H9 (cell line): ENCODE data around the gene NPC1L1. TPM values are rescaled to one million over a fixed set of nuclear protein-coding genes. Genes with fewer than 3 reads are reported as not detected.

Experiments
- DNase-seq: peaks from one replicate; pipeline ENCODE4 v3.0.0-alpha.2; 2017
- H2AFZ ChIP-seq: one replicate; pipeline ENCODE4 v1.6.1; 2013; ENCODE audit warnings: mild to moderate bottlenecking, low read length, control low read depth, moderate library complexity
- H2AK5ac ChIP-seq: 2 replicates; pipeline ENCODE4 v1.6.1; 2013; ENCODE audit warnings: low read length, control low read depth, mixed read lengths; ENCODE audit not compliant: insufficient read length
- H2BK120ac ChIP-seq: one replicate; pipeline ENCODE4 v1.6.1; 2013; ENCODE audit warnings: low read depth, mild to moderate bottlenecking, low read length, control low read depth, inconsistent platforms; ENCODE audit not compliant: poor library complexity, severe bottlenecking
- H2BK12ac ChIP-seq: 2 replicates; pipeline ENCODE4 v1.6.1; 2013; ENCODE audit warnings: low read length, control low read depth, mixed read lengths, low read depth; ENCODE audit not compliant: insufficient read length
- H2BK15ac ChIP-seq: 2 replicates; pipeline ENCODE4 v1.6.1; 2013; ENCODE audit warnings: low read depth, low read length, control low read depth
- H2BK20ac ChIP-seq: one replicate; pipeline ENCODE4 v1.6.1; 2013; ENCODE audit warnings: low read depth, mild to moderate bottlenecking, low read length, control low read depth, inconsistent platforms; ENCODE audit not compliant: poor library complexity, severe bottlenecking
- H2BK5ac ChIP-seq: 2 replicates; pipeline ENCODE4 v1.6.1; 2013; ENCODE audit warnings: low read length, control low read depth, mixed read lengths; ENCODE audit not compliant: insufficient read length
- H3K14ac ChIP-seq: 2 replicates; pipeline ENCODE4 v1.6.1; 2013; ENCODE audit warnings: low read length, control low read depth; ENCODE audit not compliant: insufficient read depth
- H3K18ac ChIP-seq: 2 replicates; pipeline ENCODE4 v1.6.1; 2013; ENCODE audit warnings: low read depth, mild to moderate bottlenecking, mixed read lengths, low read length, control low read depth; ENCODE audit not compliant: insufficient read length
- H3K23ac ChIP-seq: 2 replicates; pipeline ENCODE4 v1.6.1; 2013; ENCODE audit warnings: low read length, control low read depth, mixed read lengths, low read depth; ENCODE audit not compliant: insufficient read length
- H3K23me2 ChIP-seq: 2 replicates; pipeline ENCODE4 v1.6.1; 2013; ENCODE audit warnings: low read depth, mild to moderate bottlenecking, mixed read lengths, low read length, control low read depth; ENCODE audit not compliant: insufficient read length, poor library complexity, severe bottlenecking
- H3K27ac ChIP-seq: 2 replicates; pipeline ENCODE4 v1.5.1; 2013; ENCODE audit warnings: low read length, control low read depth, mixed read lengths, low read depth; ENCODE audit not compliant: insufficient read length
- H3K27me3 ChIP-seq: 2 replicates; pipeline ENCODE4 v1.6.1; 2013; ENCODE audit warnings: low read length, control low read depth, inconsistent platforms; ENCODE audit not compliant: insufficient read depth
- H3K4ac ChIP-seq: 2 replicates; pipeline ENCODE4 v1.6.1; 2013; ENCODE audit warnings: low read depth, mild to moderate bottlenecking, control low read depth, inconsistent platforms, low read length, moderate library complexity
- H3K4me1 ChIP-seq: 2 replicates; pipeline ENCODE4 v1.6.1; 2013; ENCODE audit warnings: low read length, control low read depth, inconsistent platforms; ENCODE audit not compliant: insufficient read depth
- H3K4me2 ChIP-seq: 2 replicates; pipeline ENCODE4 v1.6.1; 2013; ENCODE audit warnings: low read length, control low read depth, mixed read lengths; ENCODE audit not compliant: insufficient read length, insufficient read depth
- H3K56ac ChIP-seq: 2 replicates; pipeline ENCODE4 v1.6.1; 2013; ENCODE audit warnings: low read depth, mild to moderate bottlenecking, mixed read lengths, low read length, control low read depth; ENCODE audit not compliant: insufficient read length
- H3K79me1 ChIP-seq: 2 replicates; pipeline ENCODE4 v1.6.1; 2013; ENCODE audit warnings: low read depth, mild to moderate bottlenecking, moderate library complexity, low read length, control low read depth, inconsistent platforms; ENCODE audit not compliant: insufficient read depth, poor library complexity, severe bottlenecking
- H3K79me2 ChIP-seq: 2 replicates; pipeline ENCODE4 v1.6.1; 2013; ENCODE audit warnings: low read length, control low read depth, inconsistent platforms; ENCODE audit not compliant: insufficient read depth
- H3K9ac ChIP-seq: 2 replicates; pipeline ENCODE4 v1.6.1; 2013; ENCODE audit warnings: low read length, control low read depth, mixed read lengths; ENCODE audit not compliant: insufficient read length; ENCODE audit errors: extremely low read depth
- H3K9me3 ChIP-seq: one replicate; pipeline ENCODE4 v1.6.1; 2013; ENCODE audit warnings: low read depth, low read length, inconsistent platforms; ENCODE audit not compliant: control insufficient read depth
- H3T11ph ChIP-seq: one replicate; pipeline ENCODE4 v1.6.1; 2013; ENCODE audit warnings: mild to moderate bottlenecking, low read length, control low read depth, inconsistent platforms
- H4K20me1 ChIP-seq: one replicate; pipeline ENCODE4 v1.6.1; 2013; ENCODE audit not compliant: control insufficient read depth, insufficient read length, insufficient read depth
- H4K5ac ChIP-seq: 2 replicates; pipeline ENCODE4 v1.6.1; 2013; ENCODE audit warnings: low read depth, mild to moderate bottlenecking, mixed read lengths, low read length, control low read depth; ENCODE audit not compliant: insufficient read length
- H4K8ac ChIP-seq: replicated peaks from 2 replicates; pipeline ENCODE4 v1.6.1; 2013; ENCODE audit warnings: low read length, control low read depth, mixed read lengths, low read depth; ENCODE audit not compliant: insufficient read length
- H4K91ac ChIP-seq: 2 replicates; pipeline ENCODE4 v1.6.1; 2013; ENCODE audit warnings: low read depth, mild to moderate bottlenecking, moderate library complexity, mixed read lengths, low read length, control low read depth; ENCODE audit not compliant: insufficient read length
- H3K27ac Mint-ChIP-seq, 3 experiments: 2 replicates in 2 of 3; 3 replicates in 1 of 3; pipeline ENCODE4 v1.8.0; 2020 to 2021; ENCODE audit warnings: mixed read lengths in 3 of 3, mild to moderate bottlenecking in 1 of 3, moderate library complexity in 1 of 3
- H3K27me3 Mint-ChIP-seq: 2 replicates; pipeline ENCODE4 v1.8.0; 2021; ENCODE audit warnings: low read depth, mild to moderate bottlenecking, moderate library complexity, mixed read lengths
- H3K36me3 Mint-ChIP-seq, 3 experiments: 2 replicates in 2 of 3; 3 replicates in 1 of 3; pipeline ENCODE4 v1.8.0; 2020 to 2021; ENCODE audit warnings: low read depth in 3 of 3, mixed read lengths in 3 of 3; ENCODE audit not compliant: insufficient read depth in 1 of 3
- H3K4me1 Mint-ChIP-seq, 2 experiments: 2 replicates each; pipeline ENCODE4 v1.8.0; 2020; ENCODE audit warnings: mixed read lengths in 2 of 2
- H3K4me3 Mint-ChIP-seq, 2 experiments: 2 replicates in 1 of 2; 3 replicates in 1 of 2; pipeline ENCODE4 v1.8.0; 2020 to 2021; ENCODE audit warnings: mild to moderate bottlenecking in 2 of 2, mixed read lengths in 2 of 2, moderate library complexity in 1 of 2
- H3K9me3 Mint-ChIP-seq, 2 experiments: 2 replicates in 1 of 2; 3 replicates in 1 of 2; pipeline ENCODE4 v1.8.0; 2020; ENCODE audit warnings: mild to moderate bottlenecking in 2 of 2, mixed read lengths in 2 of 2, moderate library complexity in 1 of 2
- CTCF ChIP-seq: fragments of 200-600 bp; sonication (generic); conservative IDR thresholded peaks from 3 replicates; pipeline ENCODE4 v1.8.0; 2021; ENCODE audit warnings: antibody characterized with exemption, mild to moderate bottlenecking
- WGBS: extraction: QIAGEN DNeasy Blood & Tissue Kit; methylation state at CpG from one replicate; pipeline ENCODE4 v1.1.7; 2013; ENCODE audit warnings: missing lambda C conversion rate, low lambda C conversion rate, mixed read lengths; ENCODE audit not compliant: insufficient read length; ENCODE audit errors: extremely low coverage; 5-methylcytosine and 5-hydroxymethylcytosine counted together
- total RNA-seq: library from RNA; stranded (reverse); gene quantifications from 2 replicates; pipeline ENCODE4 v1.2.1, GENCODE V29; 2021

The NPC1L1 gene
- total RNA-seq, 1 experiment from 2014 or later: 0.11 TPM

- H4K5ac ChIP-seq: no peak overlapping the region
- no peak overlapping the region for H3K56ac ChIP-seq
- no peak overlapping the region for H3T11ph ChIP-seq
- DNase-seq: no peak
- peak overlapping the region in 2 of 3 experiments; percentile 49 to 61; a peak in 1 of 7 replicates for H3K27ac Mint-ChIP-seq
- no peaks in the 10 kb centered on the region; the same call in none of the 2 replicates for H3K27me3 Mint-ChIP-seq
- H3K27ac ChIP-seq: no peak overlapping the region
- peak overlapping the region; percentile 81 for H3K4me2 ChIP-seq
- no peak overlapping the region for H2AFZ ChIP-seq
- H4K91ac ChIP-seq: no peak overlapping the region
- H2BK20ac ChIP-seq: no peak overlapping the region
- H4K8ac ChIP-seq: no peak overlapping the region
- H3K4me3 Mint-ChIP-seq: peak overlapping the region; percentile 83 to 91
- peak overlapping the region; percentile 55 for H3K14ac ChIP-seq
- no peak overlapping the region for H3K18ac ChIP-seq
- H2BK5ac ChIP-seq: no peak overlapping the region
- H3K79me2 ChIP-seq: peaks cover 2% of the 10 kb centered on the region; the same call in 1 of the 2 replicates
- H3K4me1 Mint-ChIP-seq: peaks cover 9 to 13% of the 10 kb centered on the region in 2 experiments
- H2BK120ac ChIP-seq: no peak overlapping the region
- no peak overlapping the region for H2AK5ac ChIP-seq
- H3K23ac ChIP-seq: no peak overlapping the region
- H3K36me3 Mint-ChIP-seq: peaks cover 19 to 32% (median 30%) of the 10 kb centered on the region in 3 experiments; a peak in 6 of 7 replicates
- no peak for TF ChIP-seq CTCF
- H3K9ac ChIP-seq: peak overlapping the region; percentile 78
- H3K4me1 ChIP-seq: peaks cover 4% of the 10 kb centered on the region; the same call in 1 of the 2 replicates
- no peak overlapping the region for H3K4ac ChIP-seq
- no peak overlapping the region for H2BK15ac ChIP-seq
- no peaks in the 10 kb centered on the region for H3K9me3 ChIP-seq
- H2BK12ac ChIP-seq: no peak overlapping the region
- H3K79me1 ChIP-seq: no peaks in the 10 kb centered on the region
- no peaks in the 10 kb centered on the region for H3K9me3 Mint-ChIP-seq
- H3K27me3 ChIP-seq: no peaks in the 10 kb centered on the region
- WGBS: no CpG with 5 or more reads among the region's 30 CpGs
- peaks cover 6% of the 10 kb centered on the region for H3K23me2 ChIP-seq
- no peaks in the 10 kb centered on the region for H4K20me1 ChIP-seq
These were observed 40.1 kb upstream of the NPC1L1 start for GRCh38 chr7:44580945-44581878.
